Stimulated activated naive CD8-positive, alpha-beta T cell treated with anti-CD3 and anti-CD28 coated beads, Interleukin-15, Interleukin-2, amounts not matched to agents 100 U/mL and 50 U/mL, for 24 hours (primary cell): ENCODE data around the gene SLC2A4RG.
A peak's percentile ranks its signal among the peaks of the same experiment; 100 is the strongest.

Experiments
- ATAC-seq: fragments of 150-1000 bp; cut with Tn5 transposase; one replicate; pipeline ENCODE4 v1.10.0; 2021
- DNase-seq: peaks from one replicate; pipeline ENCODE4 v3.0.0; 2021

Gene SLC2A4RG

GRCh38 chr20:63699466-63700198 lies 39.9 kb upstream of the SLC2A4RG start:
- ATAC-seq: no peak
- DNase-seq: no peak

GRCh38 chr20:63700199-63701050 lies 39.2 kb upstream of the SLC2A4RG start:
- DNase-seq: no peak
- ATAC-seq: no peak

GRCh38 chr20:63701051-63701328 lies 38.6 kb upstream of the SLC2A4RG start:
- ATAC-seq (no peak), DNase-seq (no peak)

GRCh38 chr20:63701329-63702035 lies 38.1 kb upstream of the SLC2A4RG start:
- DNase-seq: no peak
- no peak for ATAC-seq

GRCh38 chr20:63702036-63702665 lies 37.4 kb upstream of the SLC2A4RG start:
- no peak for ATAC-seq
- no peak for DNase-seq

- DNase-seq (no peak), ATAC-seq (no peak)
Observed at GRCh38 chr20:63702751-63703470, 36.7 kb upstream of the SLC2A4RG start.

GRCh38 chr20:63703471-63703975 lies 36.1 kb upstream of the SLC2A4RG start:
- no peak for ATAC-seq

GRCh38 chr20:63703976-63704748 lies 35.4 kb upstream of the SLC2A4RG start:
- ATAC-seq (no peak), DNase-seq (no peak)

More at GRCh38 chr20:63703471-63703975, 36.1 kb upstream of the SLC2A4RG start:
- no peak for DNase-seq

GRCh38 chr20:63704749-63705117 lies 34.8 kb upstream of the SLC2A4RG start:
- DNase-seq (no peak), ATAC-seq (no peak)

GRCh38 chr20:63705232-63706026 lies 34.1 kb upstream of the SLC2A4RG start:
- DNase-seq (no peak), ATAC-seq (no peak)

GRCh38 chr20:63706027-63706695 lies 33.4 kb upstream of the SLC2A4RG start:
- DNase-seq: no peak
- no peak for ATAC-seq

- DNase-seq: peak; percentile 70
Observed at GRCh38 chr20:63706852-63707557, 32.6 kb upstream of the SLC2A4RG start.

GRCh38 chr20:63707558-63708300 lies 31.8 kb upstream of the SLC2A4RG start, which contains the start of the genes ARFRP1 and ZGPAT:
Gene ARFRP1, minus strand, starts transcription at chr20:63707976. Its CDS starts 885 bp downstream, at chr20:63707091.
Gene ZGPAT, plus strand, starts transcription at chr20:63708039. Its CDS starts 542 bp downstream, at chr20:63708581.
- DNase-seq: peak; percentile 90
- ATAC-seq: peak; percentile 90

More at GRCh38 chr20:63706852-63707557, 32.6 kb upstream of the SLC2A4RG start:
- ATAC-seq: peak; percentile 50

GRCh38 chr20:63708301-63709148 lies 31.1 kb upstream of the SLC2A4RG start:
- ATAC-seq (no peak), DNase-seq (peak; percentile 17)

GRCh38 chr20:63709149-63709527 lies 30.4 kb upstream of the SLC2A4RG start:
- ATAC-seq: no peak

GRCh38 chr20:63711085-63711645 lies 28.4 kb upstream of the SLC2A4RG start:
- no peak for DNase-seq
- no peak for ATAC-seq

More at GRCh38 chr20:63709149-63709527, 30.4 kb upstream of the SLC2A4RG start:
- DNase-seq: peak; percentile 7
